Lung (tissue), 12 donors: Measurements from ENCODE around the gene C1orf21. TPM values are rescaled to one million over a fixed set of nuclear protein-coding genes. Genes with fewer than 3 reads are reported as not detected.

Source experiments
- ATAC-seq: fragments of 200-7000 bp; cut with Tn5 transposase; one replicate; pipeline ENCODE4 v1.9.1; 2020; ENCODE audit warnings: moderate number of reproducible peaks; ENCODE audit not compliant: insufficient read depth, low FRiP score
- DNase-seq, 3 donors: peaks; one replicate each; pipeline ENCODE4 v3.0.0-alpha.2; 2013 to 2017
- H3K27ac ChIP-seq, 2 donors: one replicate each; pipeline ENCODE4 v1.5.1; 2013; ENCODE audit warnings: mild to moderate bottlenecking in 2 of 2, moderate library complexity in 2 of 2, control low read depth in 1 of 2, inconsistent platforms in 1 of 2, low read depth in 1 of 2, low read length in 1 of 2
- H3K27me3 ChIP-seq, 3 donors: one replicate each; pipeline ENCODE4 v1.5.1; 2013; ENCODE audit warnings: low read length in 2 of 3; ENCODE audit not compliant: control insufficient read depth in 3 of 3, insufficient read depth in 3 of 3
- H3K36me3 ChIP-seq, 4 donors: one replicate each; pipeline ENCODE4 v1.5.1; 2013; ENCODE audit warnings: low read length in 4 of 4, mild to moderate bottlenecking in 1 of 4, moderate library complexity in 1 of 4; ENCODE audit not compliant: control insufficient read depth in 4 of 4, insufficient read depth in 4 of 4
- H3K4me1 ChIP-seq, 5 donors: one replicate each; pipeline ENCODE4 v1.5.1; 2013; ENCODE audit warnings: low read length in 5 of 5, mild to moderate bottlenecking in 2 of 5, moderate library complexity in 1 of 5; ENCODE audit not compliant: control insufficient read depth in 5 of 5, insufficient read depth in 5 of 5
- H3K4me3 ChIP-seq: one replicate; pipeline ENCODE4 v1.5.1; 2013; ENCODE audit warnings: mild to moderate bottlenecking, control low read depth, moderate library complexity
- H3K9ac ChIP-seq, 2 donors: one replicate each; pipeline ENCODE4 v1.5.1; 2013; ENCODE audit warnings: low read length in 2 of 2, control low read depth in 1 of 2; ENCODE audit not compliant: insufficient read depth in 1 of 2
- H3K9me3 ChIP-seq, 4 donors: one replicate each; pipeline ENCODE4 v1.5.1; 2013; ENCODE audit warnings: low read length in 3 of 4, mild to moderate bottlenecking in 1 of 4, moderate library complexity in 1 of 4; ENCODE audit not compliant: control insufficient read depth in 4 of 4, insufficient read depth in 3 of 4
- WGBS, 2 donors: extraction: QIAGEN DNeasy Blood & Tissue Kit; methylation state at CpG; one replicate each; pipeline ENCODE4 v1.1.7; 2013; 5-methylcytosine and 5-hydroxymethylcytosine counted together
- polyA plus RNA-seq, 2 donors: library from polyadenylated mRNA; stranded (reverse); fragments of 200-250 nt; gene quantifications; one replicate each; pipeline ENCODE4 v1.2.1, GENCODE V29; 2013
- total RNA-seq, 2 donors: library from RNA; depleted of rRNA in 1 of 2; stranded (reverse); fragments of >200 nt in 1 of 2; gene quantifications; one replicate each; pipeline ENCODE4 v1.2.1, GENCODE V29; 2014 to 2021
- TF ChIP-seq, protein P1 (sequence below): IDR thresholded peaks from 2 replicates; pipeline ENCODE4 v1.5.1; 2012; ENCODE audit warnings: mild to moderate bottlenecking; ENCODE audit errors: control extremely low read depth, extremely low read depth
- donor health status: control.
- donor health status: control.
- donor health status: Bipolar disorder and iron deficiency.
- donor health status: healthy.
- donor health status: DM: yes; HTN: yes; CAD: no.

The C1orf21 gene
- total and polyA plus RNA-seq, 4 donors: 16.2 to 59.9 (median 45.5) TPM

- H3K9me3 ChIP-seq: no peaks in the 10 kb centered on the region
- H3K27me3 ChIP-seq: no peaks in the 10 kb centered on the region
- 56 to 75% methylated on average over 5 of the region's 5 CpGs for WGBS, 2 donors
- TF ChIP-seq, protein P1, sequence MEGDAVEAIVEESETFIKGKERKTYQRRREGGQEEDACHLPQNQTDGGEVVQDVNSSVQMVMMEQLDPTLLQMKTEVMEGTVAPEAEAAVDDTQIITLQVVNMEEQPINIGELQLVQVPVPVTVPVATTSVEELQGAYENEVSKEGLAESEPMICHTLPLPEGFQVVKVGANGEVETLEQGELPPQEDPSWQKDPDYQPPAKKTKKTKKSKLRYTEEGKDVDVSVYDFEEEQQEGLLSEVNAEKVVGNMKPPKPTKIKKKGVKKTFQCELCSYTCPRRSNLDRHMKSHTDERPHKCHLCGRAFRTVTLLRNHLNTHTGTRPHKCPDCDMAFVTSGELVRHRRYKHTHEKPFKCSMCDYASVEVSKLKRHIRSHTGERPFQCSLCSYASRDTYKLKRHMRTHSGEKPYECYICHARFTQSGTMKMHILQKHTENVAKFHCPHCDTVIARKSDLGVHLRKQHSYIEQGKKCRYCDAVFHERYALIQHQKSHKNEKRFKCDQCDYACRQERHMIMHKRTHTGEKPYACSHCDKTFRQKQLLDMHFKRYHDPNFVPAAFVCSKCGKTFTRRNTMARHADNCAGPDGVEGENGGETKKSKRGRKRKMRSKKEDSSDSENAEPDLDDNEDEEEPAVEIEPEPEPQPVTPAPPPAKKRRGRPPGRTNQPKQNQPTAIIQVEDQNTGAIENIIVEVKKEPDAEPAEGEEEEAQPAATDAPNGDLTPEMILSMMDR: no peak
- no peak overlapping the region for H3K4me3 ChIP-seq
- ATAC-seq (peak; percentile 20), DNase-seq (peak; percentile 39 to 81 (median 80))
- H3K9ac ChIP-seq: peak overlapping the region in 1 of 2 donors; percentile 54
- H3K4me1 ChIP-seq: peaks cover 0 to 51% (median 18%) of the 10 kb centered on the region in 5 donors
- peak overlapping the region; percentile 41 to 75 for H3K27ac ChIP-seq
- H3K36me3 ChIP-seq: peaks cover 0 to 3% (median 0%) of the 10 kb centered on the region in 4 donors
Observed at GRCh38 chr1:184621260-184621659, 234.4 kb downstream of the C1orf21 start.

DNA sequence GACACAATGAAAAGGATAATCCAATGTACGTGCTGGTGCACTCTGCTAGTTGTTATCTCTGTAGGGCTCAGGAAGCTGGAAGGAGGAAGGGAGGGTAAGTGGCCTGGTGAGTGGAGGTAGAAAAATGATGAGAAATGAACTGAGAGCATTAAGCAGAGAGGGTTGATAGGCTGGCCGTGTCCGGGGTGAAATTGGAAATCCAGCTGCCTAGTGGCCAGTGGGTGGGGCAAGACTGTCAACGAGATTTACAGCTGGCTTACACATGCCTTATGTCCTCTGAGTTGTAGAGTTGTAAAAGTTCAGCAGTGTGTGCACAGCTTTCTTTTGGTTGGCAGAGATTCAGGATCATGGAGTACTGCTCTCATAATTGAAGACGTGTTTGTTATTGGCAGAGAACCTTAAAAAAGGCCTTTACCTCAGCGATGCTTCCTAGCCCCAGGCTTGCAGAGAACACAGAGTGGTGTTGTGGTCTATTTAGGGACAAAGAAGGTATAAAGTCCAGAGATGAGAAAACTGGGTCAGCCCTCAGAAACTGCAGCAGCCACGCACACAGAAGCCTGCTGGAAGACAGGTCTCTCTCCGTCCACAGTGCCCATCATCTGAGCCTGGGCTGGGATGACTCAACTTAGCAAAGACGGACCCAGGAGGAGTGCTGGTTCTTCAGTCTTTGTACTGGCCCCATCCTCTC, 235.5 kb downstream of the C1orf21 start:
- peaks cover 0 to 3% (median 0%) of the 10 kb centered on the region in 4 donors for H3K36me3 ChIP-seq
- peak overlapping the region; percentile 41 to 80 for H3K27ac ChIP-seq
- no peak overlapping the region for H3K9ac ChIP-seq
- TF ChIP-seq, protein P1: no peak
- H3K4me1 ChIP-seq: peaks cover 4 to 53% (median 20%) of the 10 kb centered on the region in 5 donors
- H3K4me3 ChIP-seq: no peak overlapping the region
- H3K27me3 ChIP-seq: no peaks in the 10 kb centered on the region
- ATAC-seq (peak; percentile 36), DNase-seq (peak; percentile 84 to 95 (median 95))
- H3K9me3 ChIP-seq: no peaks in the 10 kb centered on the region
- 54 to 79% methylated on average over 9 of the region's 9 CpGs for WGBS, 2 donors

DNA sequence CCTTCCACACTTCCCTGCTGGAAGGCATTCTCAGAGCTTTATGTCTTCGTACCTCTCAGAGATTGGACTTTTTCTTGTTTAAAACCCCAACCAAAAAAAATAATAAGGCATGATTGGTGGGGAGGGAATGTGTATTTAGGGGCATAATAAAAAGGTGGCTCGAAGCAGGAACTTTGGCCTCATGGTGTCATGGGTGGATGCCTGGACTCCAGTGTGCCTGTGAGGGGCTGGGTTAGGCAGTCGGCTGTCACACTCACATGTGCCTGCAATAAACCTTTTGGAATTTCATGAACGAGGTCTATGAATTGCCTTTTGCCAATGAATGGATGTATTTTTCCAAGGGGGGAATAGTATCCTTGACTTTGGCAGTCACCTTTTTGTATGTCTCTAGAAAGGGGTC, 236.6 kb downstream of the C1orf21 start:
- Histone ChIP-seq H3K36me3 (peaks cover 0 to 3% (median 0%) of the 10 kb centered on the region in 4 donors), H3K9me3 (no peaks in the 10 kb centered on the region), H3K4me3 (no peak overlapping the region), H3K4me1 (peaks cover 6 to 53% (median 20%) of the 10 kb centered on the region in 5 donors), H3K27me3 (no peaks in the 10 kb centered on the region), H3K27ac (no peak overlapping the region), H3K9ac (no peak overlapping the region)
- ATAC-seq (no peak), DNase-seq (no peak)
- TF ChIP-seq, protein P1: no peak
- 90 to 93% methylated on average over 4 of the region's 4 CpGs for WGBS, 2 donors
